GM12865 (cell line): ENCODE results near the gene IPO5.

Source experiments
- DNase-seq: peaks from one replicate; pipeline ENCODE4 v3.0.0; 2010; ENCODE audit warnings: low read depth
- H3K4me3 ChIP-seq: 2 replicates; pipeline ENCODE4 v1.5.1; 2011; ENCODE audit warnings: mild to moderate bottlenecking, low read depth, low read length, control low read depth
- CTCF ChIP-seq: IDR thresholded peaks from 2 replicates; pipeline ENCODE4 v1.5.1; 2011; ENCODE audit warnings: low read length, control low read depth, low read depth, inconsistent platforms; ENCODE audit not compliant: insufficient read depth; ENCODE audit errors: missing control alignments

Gene IPO5

GRCh38 chr13:98054301-98054700 lies 100.8 kb downstream of the IPO5 start:
- H3K4me3 ChIP-seq = no peak overlapping the region
- TF ChIP-seq CTCF = no peak
- no peak for DNase-seq

- no peak overlapping the region for H3K4me3 ChIP-seq
- DNase-seq = no peak
- TF ChIP-seq CTCF = no peak
Measured at GRCh38 chr13:98055623-98056022, 102.1 kb downstream of the IPO5 start.

DNA sequence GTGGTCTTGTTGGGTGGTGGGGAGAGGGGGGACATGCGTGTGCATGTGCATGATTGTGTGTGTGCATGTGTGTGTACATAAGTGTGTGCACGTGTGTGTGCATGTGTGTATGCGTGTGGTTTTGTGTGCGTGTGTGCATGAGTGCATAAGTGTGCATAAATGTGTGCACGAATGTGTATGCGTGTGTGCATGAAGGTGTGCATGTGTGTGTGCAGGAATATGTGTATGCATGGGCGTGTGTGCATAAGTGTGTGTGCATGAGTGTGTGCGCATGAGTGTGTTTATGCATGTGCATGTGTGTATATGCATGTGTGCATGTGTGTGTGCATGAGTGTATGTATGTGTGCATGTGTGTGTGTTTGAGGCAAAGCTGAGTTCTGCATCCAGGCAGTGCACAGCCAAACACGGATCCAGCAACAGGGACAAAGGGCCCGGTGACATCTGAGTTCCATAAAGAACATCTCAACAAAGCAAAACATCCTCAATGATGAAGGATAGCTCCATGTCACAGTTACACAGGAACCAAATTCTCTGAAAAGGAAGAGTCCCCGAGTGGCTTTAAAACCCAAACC lies 103.5 kb downstream of the IPO5 start:
- H3K4me3 ChIP-seq = no peak overlapping the region
- no peak for TF ChIP-seq CTCF
- DNase-seq = no peak

- no peak for DNase-seq
- TF ChIP-seq CTCF = no peak
- no peak overlapping the region for H3K4me3 ChIP-seq
Measured at GRCh38 chr13:98059276-98059675, 105.8 kb downstream of the IPO5 start.

- DNase-seq = no peak
- H3K4me3 ChIP-seq = no peak overlapping the region
- no peak for TF ChIP-seq CTCF
Measured at GRCh38 chr13:98060282-98060681, 106.8 kb downstream of the IPO5 start.

DNA sequence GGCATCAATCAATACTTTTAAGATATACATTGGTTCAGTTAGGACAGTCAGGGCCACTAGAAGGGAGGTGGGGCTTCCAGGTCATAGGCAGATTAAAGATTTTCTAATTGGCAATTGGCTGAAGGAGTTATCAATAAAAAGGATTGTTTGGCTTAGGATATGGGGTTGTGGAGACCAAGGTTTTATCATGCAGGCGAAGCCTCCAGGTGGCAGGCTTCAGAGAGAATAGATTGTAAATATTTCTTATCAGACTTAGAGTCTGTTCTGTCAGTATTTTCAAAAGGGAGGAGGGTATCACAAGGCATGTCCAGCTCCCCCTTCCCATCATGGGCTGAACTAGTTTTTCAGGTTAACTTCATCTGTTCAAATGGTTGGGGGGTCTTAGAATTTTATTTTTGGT lies 112.0 kb downstream of the IPO5 start:
- DNase-seq = no peak
- no peak overlapping the region for H3K4me3 ChIP-seq
- no peak for TF ChIP-seq CTCF

- H3K4me3 ChIP-seq = no peak overlapping the region
- no peak for TF ChIP-seq CTCF
- no peak for DNase-seq
Measured at GRCh38 chr13:98066636-98067035, 113.2 kb downstream of the IPO5 start.
